ENCODE data around the gene KLK2.
"Not testable (repeated sequence)": the region's sequence is repeated elsewhere in the genome, so short reads cannot be mapped to it uniquely, and the experiment has no call there.

GRCh38 chr19:50896089-50896590, 22.9 kb downstream of the KLK2 start:
- TF ChIP-seq SAP30 (IDR thresholded peaks at IDR 0.05; ENCODE audit: insufficient read depth, insufficient replicate concordance, low read length); GABPA (IDR thresholded peaks at IDR 0.05; ENCODE audit: borderline replicate concordance, insufficient read depth, low read length); CTCF (IDR thresholded peaks at IDR 0.05; ENCODE audit: control extremely low read depth in 1 of 3, insufficient read depth in 1 of 3, low read depth in 1 of 3, low read length in 3 of 3); ATF3 (IDR thresholded peaks at IDR 0.05; ENCODE audit: insufficient read depth, low read depth, low read length): not testable (repeated sequence)
